Neuron (in vitro differentiated cells): ENCODE measurements around the gene CAPN9.

Experiments
- H2AFZ ChIP-seq: one replicate; pipeline ENCODE4 v1.6.1; 2013; ENCODE audit warnings: low read depth, mild to moderate bottlenecking, inconsistent platforms, low read length, moderate library complexity
- H3K27me3 ChIP-seq: one replicate; pipeline ENCODE4 v1.6.1; 2013; ENCODE audit warnings: low read length; ENCODE audit not compliant: insufficient read depth
- H3K36me3 ChIP-seq: one replicate; pipeline ENCODE4 v1.6.1; 2013; ENCODE audit warnings: low read length; ENCODE audit not compliant: insufficient read depth
- H3K4me1 ChIP-seq: one replicate; pipeline ENCODE4 v1.6.1; 2013; ENCODE audit warnings: low read length; ENCODE audit not compliant: insufficient read depth
- H3K4me3 ChIP-seq: 2 replicates; pipeline ENCODE4 v1.5.1; 2013; ENCODE audit warnings: mild to moderate bottlenecking, low read length, moderate library complexity
- H3K9me3 ChIP-seq: one replicate; pipeline ENCODE4 v1.6.1; 2013; ENCODE audit warnings: low read length

The CAPN9 gene

GRCh38 chr1:230773396-230774033, 26.3 kb downstream of the CAPN9 start:
- H3K27me3 ChIP-seq: no peaks in the 10 kb centered on the region
- H3K4me3 ChIP-seq: no peak overlapping the region
- peaks cover 11% of the 10 kb centered on the region for H3K9me3 ChIP-seq
- no peak overlapping the region for H2AFZ ChIP-seq
- peaks cover 4% of the 10 kb centered on the region for H3K4me1 ChIP-seq
- H3K36me3 ChIP-seq: no peaks in the 10 kb centered on the region

- Histone ChIP-seq H2AFZ (no peak overlapping the region), H3K27me3 (no peaks in the 10 kb centered on the region), H3K4me1 (peaks cover 11% of the 10 kb centered on the region), H3K36me3 (no peaks in the 10 kb centered on the region), H3K4me3 (no peak overlapping the region), H3K9me3 (peaks cover 12% of the 10 kb centered on the region)
Measured at GRCh38 chr1:230778916-230779590, 31.9 kb downstream of the CAPN9 start.

DNA sequence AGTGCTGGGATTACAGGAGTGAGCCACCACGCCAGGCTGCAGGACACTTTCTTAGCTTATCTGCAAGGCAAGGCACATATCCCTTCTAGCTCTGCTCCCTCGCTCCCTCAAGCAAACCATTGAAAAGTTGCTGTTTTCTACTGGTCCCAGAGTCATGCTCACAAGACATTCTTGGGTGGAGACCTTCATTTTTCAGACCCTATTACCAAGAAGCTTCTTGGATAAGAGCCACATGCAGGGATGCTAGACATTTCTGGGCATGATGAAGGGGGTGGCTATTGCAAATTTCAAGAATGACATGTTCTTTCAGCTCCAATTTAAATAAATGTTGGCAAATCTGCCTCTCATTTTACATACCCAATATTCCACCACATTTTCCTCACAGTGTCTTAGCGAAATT, 33.9 kb downstream of the CAPN9 start:
- Histone ChIP-seq H2AFZ (no peak overlapping the region), H3K27me3 (no peaks in the 10 kb centered on the region), H3K9me3 (peaks cover 15% of the 10 kb centered on the region), H3K36me3 (no peaks in the 10 kb centered on the region), H3K4me1 (peaks cover 21% of the 10 kb centered on the region), H3K4me3 (no peak overlapping the region)

GRCh38 chr1:230781594-230781993, 34.4 kb downstream of the CAPN9 start:
- H3K36me3 ChIP-seq: no peaks in the 10 kb centered on the region
- H3K4me3 ChIP-seq: no peak overlapping the region
- no peak overlapping the region for H2AFZ ChIP-seq
- H3K27me3 ChIP-seq: no peaks in the 10 kb centered on the region
- peaks cover 15% of the 10 kb centered on the region for H3K9me3 ChIP-seq
- H3K4me1 ChIP-seq: peaks cover 25% of the 10 kb centered on the region

DNA sequence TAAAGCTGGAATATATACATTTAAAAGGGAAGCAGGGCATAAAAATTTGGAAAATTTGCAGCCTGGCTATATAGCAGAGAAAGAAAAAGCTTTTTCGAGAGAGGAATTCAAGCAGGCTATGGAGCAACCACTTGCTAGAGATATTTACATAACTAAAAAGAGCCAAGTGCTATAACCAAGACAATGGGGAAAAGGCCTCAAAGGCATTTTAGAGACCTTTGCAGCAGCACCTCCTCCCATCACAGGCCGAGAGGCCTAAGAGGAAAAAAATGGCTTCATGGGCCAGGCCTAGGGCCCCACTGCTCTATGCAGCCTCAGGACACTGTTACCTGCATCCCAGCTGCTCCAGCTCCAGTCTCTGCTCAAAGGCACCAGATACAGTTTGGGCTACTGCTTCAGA, 37.0 kb downstream of the CAPN9 start:
- no peaks in the 10 kb centered on the region for H3K36me3 ChIP-seq
- no peak overlapping the region for H2AFZ ChIP-seq
- H3K27me3 ChIP-seq: no peaks in the 10 kb centered on the region
- peaks cover 40% of the 10 kb centered on the region for H3K4me1 ChIP-seq
- H3K4me3 ChIP-seq: no peak overlapping the region
- peaks cover 9% of the 10 kb centered on the region for H3K9me3 ChIP-seq

GRCh38 chr1:230785636-230786384, 38.6 kb downstream of the CAPN9 start:
- Histone ChIP-seq H2AFZ (no peak overlapping the region), H3K4me1 (peaks cover 40% of the 10 kb centered on the region), H3K27me3 (no peaks in the 10 kb centered on the region), H3K4me3 (no peak overlapping the region), H3K36me3 (no peaks in the 10 kb centered on the region), H3K9me3 (peaks cover 9% of the 10 kb centered on the region)

DNA sequence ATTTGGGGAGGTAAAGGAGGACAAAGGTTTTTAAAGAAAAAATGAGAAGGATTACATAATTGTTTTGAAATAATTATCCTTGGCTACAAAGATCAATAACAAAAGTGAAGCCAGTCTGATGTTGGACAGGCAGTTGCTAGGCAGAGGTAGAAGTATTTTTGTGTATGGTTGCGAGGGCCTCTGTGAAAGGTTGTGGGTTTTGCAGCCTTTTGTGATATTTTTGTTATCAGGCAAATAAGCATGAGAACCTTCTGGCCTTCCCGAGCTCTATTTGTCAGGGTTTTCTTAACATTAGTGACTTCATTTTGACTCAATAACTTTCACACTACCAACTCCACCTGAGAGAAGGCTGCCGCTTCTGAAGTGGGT, 39.2 kb downstream of the CAPN9 start:
- peaks cover 9% of the 10 kb centered on the region for H3K9me3 ChIP-seq
- H2AFZ ChIP-seq: no peak overlapping the region
- peaks cover 37% of the 10 kb centered on the region for H3K4me1 ChIP-seq
- H3K4me3 ChIP-seq: peak overlapping the region; percentile 4
- H3K27me3 ChIP-seq: no peaks in the 10 kb centered on the region
- no peaks in the 10 kb centered on the region for H3K36me3 ChIP-seq

GRCh38 chr1:230787471-230787870, 40.3 kb downstream of the CAPN9 start:
- no peak overlapping the region for H2AFZ ChIP-seq
- H3K9me3 ChIP-seq: peaks cover 9% of the 10 kb centered on the region
- no peak overlapping the region for H3K4me3 ChIP-seq
- H3K4me1 ChIP-seq: peaks cover 29% of the 10 kb centered on the region
- no peaks in the 10 kb centered on the region for H3K27me3 ChIP-seq
- H3K36me3 ChIP-seq: no peaks in the 10 kb centered on the region

DNA sequence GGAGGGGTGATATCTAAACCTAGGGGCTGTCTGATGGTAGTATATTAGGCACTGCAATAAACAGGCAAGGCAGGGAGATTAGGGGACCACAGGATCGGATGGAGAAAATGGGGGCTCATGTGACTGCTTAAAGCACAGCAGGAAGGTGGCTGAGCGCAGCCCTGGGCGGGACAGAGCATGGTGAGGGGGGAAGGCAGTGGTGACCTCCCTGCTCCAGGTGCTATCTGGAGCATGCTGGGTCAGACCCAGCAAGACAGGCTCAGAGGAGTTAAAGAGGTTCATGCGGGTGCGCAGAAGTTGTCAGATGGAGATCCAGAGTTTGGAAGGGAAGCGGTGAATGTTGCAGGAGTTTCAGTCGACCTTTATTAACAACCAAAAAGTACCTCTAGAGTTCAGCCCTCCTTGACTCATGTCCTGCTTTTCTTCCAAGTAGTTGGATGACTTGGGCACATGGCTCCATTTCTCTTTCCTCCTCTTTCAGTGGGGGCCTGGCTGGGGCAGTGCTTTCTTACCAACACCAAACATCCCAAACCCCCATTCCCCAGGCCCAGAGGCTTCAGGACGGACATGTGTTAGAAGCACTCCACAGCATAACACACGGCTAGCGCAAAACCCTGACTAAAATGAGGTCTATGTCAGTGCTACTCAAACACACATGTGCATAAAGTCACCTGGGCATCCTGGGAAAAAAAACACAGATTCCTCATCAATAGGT, 41.5 kb downstream of the CAPN9 start:
- no peaks in the 10 kb centered on the region for H3K27me3 ChIP-seq
- H3K4me3 ChIP-seq: no peak overlapping the region
- H2AFZ ChIP-seq: no peak overlapping the region
- H3K9me3 ChIP-seq: peaks cover 5% of the 10 kb centered on the region
- H3K4me1 ChIP-seq: peaks cover 29% of the 10 kb centered on the region
- no peaks in the 10 kb centered on the region for H3K36me3 ChIP-seq

DNA sequence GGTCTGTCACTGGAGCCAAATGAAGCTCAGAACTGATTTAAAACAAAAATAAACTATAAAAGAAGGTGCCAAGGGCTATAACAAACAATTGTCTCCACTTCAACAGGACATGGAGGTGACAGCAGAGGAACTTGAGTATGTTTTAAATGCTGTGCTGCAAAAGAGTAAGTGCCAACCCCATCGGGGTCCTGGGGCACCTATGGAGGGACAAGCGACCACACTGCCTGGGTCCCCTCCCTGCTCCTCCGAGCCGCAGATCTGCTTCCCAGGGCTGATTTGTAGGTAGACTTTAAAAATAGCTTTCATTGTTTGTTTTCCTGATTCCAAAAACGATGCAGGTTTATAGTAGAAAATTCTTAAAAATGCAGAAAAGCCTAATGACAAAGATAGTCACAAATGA, 42.8 kb downstream of the CAPN9 start:
- Histone ChIP-seq H3K9me3 (no peaks in the 10 kb centered on the region), H3K4me3 (no peak overlapping the region), H3K27me3 (no peaks in the 10 kb centered on the region), H2AFZ (no peak overlapping the region), H3K4me1 (peaks cover 29% of the 10 kb centered on the region), H3K36me3 (no peaks in the 10 kb centered on the region)

GRCh38 chr1:230791986-230792564, 44.9 kb downstream of the CAPN9 start:
- no peaks in the 10 kb centered on the region for H3K27me3 ChIP-seq
- H3K9me3 ChIP-seq: no peaks in the 10 kb centered on the region
- no peaks in the 10 kb centered on the region for H3K36me3 ChIP-seq
- H2AFZ ChIP-seq: no peak overlapping the region
- H3K4me3 ChIP-seq: no peak overlapping the region
- H3K4me1 ChIP-seq: peaks cover 11% of the 10 kb centered on the region

DNA sequence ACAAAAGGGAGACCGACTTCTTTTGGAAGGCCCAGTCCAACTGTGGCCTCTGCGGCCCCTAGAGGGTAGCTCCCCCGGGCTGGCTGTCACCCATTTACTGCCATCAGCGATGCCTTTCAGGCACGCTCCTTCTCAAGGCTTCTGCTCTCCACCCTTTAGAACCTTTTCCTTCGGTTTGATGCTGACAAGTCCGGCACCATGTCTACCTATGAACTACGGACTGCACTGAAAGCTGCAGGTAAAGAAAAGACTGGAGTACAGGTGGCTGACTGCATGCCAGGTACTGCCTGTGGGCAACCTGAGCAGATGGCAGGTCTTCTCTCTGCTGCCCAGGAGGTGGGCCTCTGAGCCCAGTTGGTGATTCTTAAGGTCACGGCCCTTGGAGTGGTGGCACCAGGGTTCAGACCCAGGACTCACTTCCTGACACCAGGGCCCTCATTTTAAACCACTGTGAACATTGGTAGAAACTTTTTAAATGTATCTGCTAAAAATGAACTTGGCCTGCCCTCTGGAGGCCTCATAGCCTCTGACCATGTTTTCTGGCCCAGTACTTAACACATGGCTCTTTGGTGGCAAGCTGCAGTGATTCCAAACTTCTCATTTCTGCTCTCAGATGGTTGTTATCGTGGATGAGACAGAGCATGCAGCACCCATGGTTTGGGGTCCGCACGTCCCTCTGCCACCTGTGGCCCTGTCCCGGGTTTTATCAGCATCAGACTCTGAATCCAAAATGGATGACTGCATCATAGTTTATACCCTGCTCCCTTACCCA, 45.7 kb downstream of the CAPN9 start:
- no peak overlapping the region for H3K4me3 ChIP-seq
- H3K4me1 ChIP-seq: peaks cover 3% of the 10 kb centered on the region
- no peaks in the 10 kb centered on the region for H3K9me3 ChIP-seq
- no peaks in the 10 kb centered on the region for H3K36me3 ChIP-seq
- H3K27me3 ChIP-seq: no peaks in the 10 kb centered on the region
- no peak overlapping the region for H2AFZ ChIP-seq
